HG02943 (cell line): Measurements from ENCODE around the gene HMCES.

ENCODE experiments used
- ATAC-seq: cut with Tn5 transposase; IDR thresholded peaks from one replicate; pipeline ENCODE4 v1.9.1; 2021; ENCODE audit warnings: mild to moderate bottlenecking, low read depth, moderate library complexity; ENCODE audit not compliant: unreplicated experiment

The HMCES gene

DNA sequence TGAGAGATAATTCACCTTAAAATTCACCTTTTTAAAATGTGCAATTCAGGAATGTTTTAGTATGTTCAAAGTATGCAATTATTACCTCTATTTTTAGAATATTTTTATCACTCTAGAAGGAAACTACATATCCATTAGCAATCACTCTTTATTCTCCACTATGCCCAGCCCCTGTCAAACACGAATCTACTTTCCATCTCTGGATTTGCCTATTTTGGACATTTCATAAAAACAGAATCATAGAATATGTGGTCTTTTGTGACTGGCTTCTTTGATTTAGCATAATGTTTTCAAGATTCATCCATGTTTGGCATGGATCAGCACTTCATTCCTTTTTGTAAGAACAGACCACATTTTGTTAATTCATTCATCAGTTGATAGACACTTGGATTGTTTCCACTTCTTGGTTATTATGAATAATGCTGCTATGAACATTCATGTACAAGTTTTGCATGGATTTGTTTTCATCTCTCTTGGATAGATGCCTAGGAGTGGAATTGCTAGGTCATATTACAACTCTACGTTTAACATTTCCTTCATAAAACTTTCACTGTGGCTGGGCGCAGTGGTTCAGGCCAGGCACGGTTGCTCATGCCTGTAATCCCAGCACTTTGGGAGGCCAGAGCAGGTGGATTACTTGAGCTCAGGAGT, 12.7 kb downstream of the HMCES start:
- ATAC-seq = no peak

DNA sequence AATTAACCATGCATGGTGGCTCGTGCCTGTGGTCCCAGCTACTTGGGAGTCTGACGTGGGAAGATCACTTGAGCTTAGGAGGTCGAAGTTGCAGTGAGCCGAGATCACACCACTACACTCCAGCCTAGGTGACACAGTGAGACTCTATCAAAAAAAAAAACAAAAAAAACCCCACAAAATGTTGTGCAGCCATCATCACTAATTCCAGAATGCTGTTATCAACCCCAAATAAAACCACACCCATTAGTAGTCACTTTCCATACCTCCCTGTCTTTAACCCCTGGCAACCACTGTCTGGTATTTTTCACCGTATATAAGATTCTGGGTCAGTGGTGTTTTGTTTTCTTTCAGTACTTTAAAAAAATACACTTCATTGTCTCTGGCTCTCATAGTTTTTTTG, 16.6 kb downstream of the HMCES start:
- no peak for ATAC-seq

DNA sequence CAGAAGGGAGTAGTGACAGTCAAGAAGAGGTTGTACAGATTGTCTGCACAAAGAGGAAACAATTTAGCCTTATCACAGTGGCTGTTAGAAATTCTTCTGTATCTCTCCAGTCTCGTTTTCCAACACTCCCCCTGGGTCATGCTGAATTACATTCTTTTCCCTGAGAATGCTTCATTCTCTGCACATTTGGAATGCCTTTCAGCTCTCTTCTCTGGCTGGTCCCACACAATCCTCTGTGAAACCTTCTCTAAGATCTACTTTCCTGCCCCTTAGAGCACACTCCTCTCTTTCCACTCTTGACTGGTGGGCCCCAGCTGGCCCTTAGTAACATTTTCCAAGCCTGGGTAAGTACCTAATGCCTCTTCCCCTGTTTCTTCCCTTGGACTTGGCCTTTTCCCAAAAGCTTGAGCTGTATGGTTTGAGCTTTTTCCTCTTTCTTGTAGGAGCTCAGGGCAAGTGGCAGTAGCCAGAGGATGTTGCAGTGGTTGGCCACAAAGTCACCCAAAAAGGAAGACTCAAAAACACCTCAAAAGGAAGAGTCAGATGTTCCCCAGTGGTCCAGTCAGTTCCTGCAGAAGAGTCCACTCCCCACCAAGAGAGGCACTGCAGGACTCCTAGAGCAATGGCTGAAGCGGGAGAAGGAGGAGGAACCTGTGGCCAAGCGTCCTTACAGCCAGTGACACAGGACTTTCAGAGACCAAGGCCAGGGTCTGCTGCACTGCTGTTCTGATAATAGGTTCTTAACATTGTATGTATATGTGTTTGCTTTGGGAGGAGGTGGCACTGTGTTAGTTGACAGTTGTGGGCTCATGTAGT, 25.7 kb downstream of the HMCES start:
- no peak for ATAC-seq

DNA sequence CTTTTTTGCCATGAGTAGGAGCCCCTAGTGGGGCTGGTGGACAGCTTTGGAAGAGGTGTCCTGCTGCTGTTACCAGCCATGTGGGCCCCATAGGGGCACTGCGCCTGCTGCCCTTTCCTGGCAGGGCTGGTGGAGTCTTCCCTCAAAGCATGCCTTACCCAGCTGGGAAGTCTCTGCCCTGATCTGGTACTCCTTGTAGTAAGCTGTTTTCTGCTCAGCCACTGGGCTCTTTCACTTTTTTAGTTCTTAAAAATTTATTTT, 26.2 kb downstream of the HMCES start:
- ATAC-seq = no peak

DNA sequence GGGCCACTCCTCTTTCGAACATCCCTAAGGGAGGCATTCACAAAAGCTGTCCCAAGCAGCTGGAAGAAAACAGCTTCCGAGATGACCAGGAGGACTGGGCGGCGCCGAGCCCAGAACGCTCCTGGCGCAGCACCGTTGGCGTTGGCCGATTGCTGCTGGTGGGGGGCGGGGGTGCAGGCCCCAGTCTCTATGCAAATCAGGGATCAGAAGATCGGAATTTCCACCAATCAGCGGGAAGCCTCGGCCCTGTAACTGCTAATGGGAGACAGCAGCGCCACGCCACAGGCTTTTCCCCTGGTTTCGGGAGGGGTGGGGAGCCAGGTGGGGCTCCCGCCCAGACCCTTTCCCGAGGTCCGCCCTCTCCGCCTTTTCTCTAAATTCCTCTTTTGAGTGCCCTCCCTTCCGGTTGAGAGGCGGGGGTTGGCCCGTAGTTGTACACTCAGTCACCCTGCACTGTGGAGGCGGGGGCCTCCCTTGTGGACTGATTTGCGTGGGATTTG, 27.0 kb downstream of the HMCES start:
- no peak for ATAC-seq

DNA sequence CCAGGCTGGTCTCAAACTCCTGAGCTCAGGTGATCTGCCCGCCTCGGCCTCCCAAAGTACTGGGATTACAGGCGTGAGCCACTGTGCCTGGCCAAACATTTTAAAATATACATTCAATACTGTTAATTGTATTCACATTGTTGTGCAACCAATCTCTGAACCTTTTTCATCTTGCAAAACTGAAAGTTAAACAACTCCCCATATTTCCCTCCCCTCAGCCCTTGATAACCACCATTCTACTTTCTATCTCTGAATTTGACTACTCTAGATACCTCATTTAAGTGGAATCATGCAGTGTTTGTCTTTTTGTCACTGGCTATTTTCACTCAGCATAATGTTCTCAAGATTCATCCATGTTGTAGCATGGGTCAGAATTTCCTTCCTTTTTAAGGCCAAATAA, 30.0 kb downstream of the HMCES start:
- no peak for ATAC-seq

DNA sequence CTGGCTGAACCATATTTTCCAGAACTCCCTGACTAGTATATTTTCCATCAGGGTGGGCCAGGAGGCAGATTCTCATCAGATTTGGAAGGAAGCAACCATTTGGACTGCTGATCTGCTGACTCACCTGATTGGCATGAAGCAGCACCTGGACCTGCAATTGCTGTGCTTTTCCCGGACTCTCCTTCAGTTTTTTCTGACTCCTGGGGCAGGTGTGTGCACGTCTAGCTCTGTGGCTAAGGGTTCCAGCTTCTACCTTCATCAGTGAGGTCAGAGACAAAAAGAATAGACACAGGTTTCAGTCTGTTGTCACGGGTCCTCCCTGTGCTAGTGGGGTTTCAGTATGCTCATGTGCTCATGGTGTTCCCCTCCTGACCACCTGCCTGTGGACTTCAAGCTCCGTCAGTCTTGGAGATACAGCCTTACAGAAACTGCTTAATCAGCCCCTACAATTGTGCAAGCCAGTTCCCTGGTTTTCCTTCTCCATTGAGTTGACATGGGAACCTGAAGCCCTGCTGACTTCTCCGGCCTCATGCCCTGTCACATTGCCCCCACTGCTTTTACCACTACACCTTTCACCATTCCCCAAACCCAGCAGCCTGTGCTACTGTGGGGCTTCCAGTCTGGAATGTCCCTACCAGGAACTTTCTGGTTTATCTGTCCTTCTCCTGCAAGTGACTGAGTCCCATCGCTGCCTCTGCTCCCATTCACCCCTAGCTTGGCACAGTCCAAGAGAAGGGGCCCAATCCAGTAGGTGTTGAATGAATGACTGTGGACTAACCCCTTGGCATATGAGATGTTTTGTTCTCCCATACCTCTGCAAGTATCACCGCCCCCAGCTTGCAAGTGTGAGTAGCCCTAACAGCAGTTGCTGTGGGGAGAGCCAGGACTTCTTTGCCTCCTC, 31.7 kb downstream of the HMCES start:
- no peak for ATAC-seq

DNA sequence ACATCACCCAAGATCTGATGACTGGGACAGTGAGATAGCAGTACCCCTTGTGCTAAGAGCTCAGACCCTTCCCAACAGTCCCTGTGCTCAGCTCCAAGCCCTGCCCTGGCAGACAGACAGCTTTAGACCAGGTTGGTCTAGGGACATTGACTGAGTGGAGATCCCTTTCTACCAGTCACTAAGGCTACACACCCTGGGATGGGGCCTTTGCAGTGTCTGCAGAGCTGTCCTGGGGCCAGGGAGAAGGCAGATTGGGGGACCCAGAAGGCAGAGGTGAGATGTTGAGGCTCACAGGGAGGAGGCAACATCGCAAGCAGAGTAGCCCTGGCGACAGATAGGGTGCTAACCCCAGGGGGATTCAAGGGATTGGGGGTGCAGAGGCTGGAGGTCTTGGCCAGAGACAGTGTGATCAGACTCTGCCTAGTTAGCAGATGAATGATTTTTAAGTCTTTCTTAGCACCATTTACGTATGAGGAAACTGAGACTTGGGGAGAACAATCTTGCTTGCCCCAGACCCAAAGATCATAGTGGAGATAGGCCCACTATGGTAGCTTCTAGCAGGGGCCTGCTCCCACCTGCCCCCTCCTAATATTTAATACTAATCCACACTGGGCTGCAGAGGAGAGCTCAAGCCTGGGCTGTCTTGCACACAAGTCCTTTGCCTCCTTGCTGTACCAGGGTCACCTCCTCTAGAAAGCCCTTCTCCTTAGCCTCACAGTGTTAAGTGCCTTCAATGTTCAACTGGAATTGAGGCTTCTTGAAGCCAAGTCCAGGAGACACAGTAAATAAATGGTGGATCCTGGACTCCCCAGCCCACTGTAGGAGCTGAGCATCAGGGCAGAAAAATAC, 32.6 kb downstream of the HMCES start:
- no peak for ATAC-seq

DNA sequence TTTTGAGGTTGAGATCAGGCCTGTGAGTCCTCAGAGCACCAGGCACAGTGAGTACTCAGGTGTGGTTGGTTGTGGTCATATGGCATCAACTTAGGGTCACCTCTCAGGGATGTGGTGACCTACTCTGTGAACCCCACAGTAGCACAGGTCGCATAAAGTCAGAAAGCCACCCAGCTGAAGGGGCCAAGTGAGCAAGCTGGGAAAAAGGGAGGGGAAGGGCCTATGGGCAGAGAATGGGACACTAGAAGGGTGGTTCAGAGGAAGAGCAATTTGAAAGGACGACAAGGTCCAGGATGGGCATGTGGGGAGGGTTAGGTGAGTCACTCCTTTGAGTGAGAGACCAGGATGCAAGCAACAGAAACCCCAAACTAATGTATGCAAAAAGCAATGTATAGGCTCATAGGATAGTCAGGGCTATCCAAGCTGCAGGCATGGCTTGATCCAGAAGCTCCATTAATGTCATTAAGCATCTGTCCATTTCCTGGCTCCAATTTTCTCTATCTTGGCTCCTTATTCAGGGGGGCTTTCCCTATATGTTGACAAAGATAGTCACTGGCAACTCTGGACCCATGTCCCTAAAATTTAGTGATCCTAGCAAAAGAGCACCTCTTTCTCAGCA, 33.5 kb downstream of the HMCES start:
- no peak for ATAC-seq

DNA sequence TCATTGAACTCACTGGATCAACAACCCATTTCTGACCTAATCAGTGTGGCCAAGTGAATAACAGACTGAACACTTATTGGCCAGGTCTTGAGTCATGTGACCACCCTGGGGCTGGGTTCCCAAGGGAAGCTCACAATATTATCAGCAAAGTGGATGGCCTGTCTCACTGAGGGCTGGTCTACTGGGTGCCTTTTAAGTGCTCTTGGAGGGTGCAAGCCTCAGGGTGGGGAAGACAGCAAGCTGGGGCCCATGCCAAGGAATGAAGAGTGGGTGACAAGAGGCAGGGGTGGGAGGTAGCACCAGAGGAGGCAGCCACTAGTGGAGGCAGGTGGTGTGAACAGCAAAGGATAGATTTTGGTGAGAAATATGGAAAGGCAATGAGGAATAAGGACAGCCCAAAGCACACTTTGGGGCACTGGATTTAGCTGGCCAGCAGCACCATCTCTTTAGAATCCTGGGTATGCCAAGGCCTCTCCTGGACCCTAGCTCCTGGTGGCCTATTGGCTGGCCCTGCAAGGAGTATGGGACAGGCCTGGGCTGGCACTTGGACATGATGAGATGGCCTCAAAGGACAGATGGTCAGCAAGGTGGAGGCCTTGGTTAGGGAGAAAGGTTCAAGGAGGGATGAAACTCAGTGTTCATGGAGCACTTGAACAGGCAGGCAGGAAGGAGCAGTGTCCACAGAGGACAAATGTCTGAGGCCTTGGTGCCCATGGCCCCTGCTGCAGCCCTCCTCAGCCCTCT, 34.2 kb downstream of the HMCES start:
- no peak for ATAC-seq

DNA sequence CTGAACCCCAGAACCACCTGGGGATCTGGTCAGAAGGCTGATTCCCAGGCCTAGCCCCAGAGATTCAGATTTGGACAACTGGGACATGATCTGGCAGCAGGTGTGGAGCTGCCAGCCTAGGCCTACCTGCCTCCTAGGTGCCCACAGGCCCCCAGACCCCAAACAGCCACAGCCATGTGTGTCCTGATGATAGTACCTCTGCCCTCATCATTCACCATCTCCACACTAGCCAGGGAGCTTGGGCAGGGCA, 34.7 kb downstream of the HMCES start:
- no peak for ATAC-seq

DNA sequence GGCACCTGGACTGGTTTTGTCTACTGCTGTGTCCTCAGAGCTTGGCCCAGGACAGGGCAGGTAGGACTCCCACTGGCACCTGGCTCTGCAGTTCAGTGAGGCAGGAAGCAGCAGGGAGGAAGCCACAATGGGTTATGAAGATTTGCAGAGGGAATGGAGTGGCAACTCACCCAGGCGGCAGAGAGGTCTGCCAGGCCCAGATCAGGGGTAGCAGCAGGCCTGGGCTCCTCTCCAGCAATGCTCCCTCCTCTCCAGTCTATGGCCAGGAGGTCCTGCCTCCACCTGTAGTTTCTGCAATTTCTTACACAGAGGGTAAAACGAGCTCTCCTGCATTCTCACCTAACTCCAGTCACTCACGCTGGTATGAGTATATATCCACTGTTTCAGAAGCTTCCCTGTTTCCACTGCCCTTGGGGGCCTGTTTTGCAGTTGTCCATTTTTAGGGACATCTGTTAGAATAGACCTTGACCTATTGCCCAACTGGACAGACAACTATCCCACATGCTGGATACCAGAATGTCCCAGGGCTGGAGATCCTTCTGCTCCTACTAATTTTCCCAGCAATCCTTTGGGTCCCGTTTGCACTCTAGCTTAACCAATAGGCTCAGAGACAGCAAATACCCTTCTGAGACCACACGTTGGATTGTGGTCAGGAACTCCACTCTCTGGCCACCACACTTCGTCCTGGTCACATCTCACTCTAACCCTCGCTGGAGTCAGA, 35.2 kb downstream of the HMCES start:
- no peak for ATAC-seq

DNA sequence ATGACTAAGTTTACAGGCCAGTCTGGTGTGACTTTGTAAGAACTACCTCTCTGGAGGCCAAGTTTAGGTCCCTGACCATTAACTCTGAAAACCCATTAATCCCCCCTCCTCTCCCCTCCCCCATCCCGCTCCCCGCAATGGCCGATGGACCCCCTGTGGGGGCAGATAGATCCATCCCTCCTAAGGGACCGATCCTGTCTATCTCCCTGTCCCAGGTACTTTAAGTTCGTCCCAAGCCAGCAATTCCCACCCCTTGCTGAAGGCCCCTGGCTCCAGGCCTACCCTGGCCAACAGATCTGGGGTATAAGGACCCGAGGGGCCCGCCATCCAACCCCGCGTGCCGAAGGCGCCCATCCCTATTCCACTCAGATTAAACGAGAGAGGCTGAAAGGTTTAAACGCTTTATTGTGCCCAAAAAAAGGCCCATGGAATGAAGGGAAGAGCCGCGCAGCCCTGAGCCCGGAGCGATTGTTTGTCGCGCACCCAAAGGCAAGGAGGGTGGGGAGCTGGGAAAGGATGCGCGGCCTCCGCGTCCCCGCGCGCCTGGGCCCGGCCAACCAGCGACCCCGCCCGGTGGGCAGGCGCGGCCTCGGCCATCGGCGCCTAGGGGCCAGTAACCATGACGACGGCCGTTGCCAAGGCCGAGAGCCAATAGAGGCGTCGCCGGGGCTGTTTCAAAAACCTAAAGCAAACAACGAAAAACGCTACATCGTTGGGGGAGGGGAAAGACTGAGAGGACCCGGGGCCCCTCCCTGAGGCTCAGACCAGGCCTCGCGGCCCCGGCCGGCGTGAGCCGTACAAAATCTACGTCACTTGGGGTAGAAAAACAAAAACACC, 35.9 kb downstream of the HMCES start:
- ATAC-seq = no peak

DNA sequence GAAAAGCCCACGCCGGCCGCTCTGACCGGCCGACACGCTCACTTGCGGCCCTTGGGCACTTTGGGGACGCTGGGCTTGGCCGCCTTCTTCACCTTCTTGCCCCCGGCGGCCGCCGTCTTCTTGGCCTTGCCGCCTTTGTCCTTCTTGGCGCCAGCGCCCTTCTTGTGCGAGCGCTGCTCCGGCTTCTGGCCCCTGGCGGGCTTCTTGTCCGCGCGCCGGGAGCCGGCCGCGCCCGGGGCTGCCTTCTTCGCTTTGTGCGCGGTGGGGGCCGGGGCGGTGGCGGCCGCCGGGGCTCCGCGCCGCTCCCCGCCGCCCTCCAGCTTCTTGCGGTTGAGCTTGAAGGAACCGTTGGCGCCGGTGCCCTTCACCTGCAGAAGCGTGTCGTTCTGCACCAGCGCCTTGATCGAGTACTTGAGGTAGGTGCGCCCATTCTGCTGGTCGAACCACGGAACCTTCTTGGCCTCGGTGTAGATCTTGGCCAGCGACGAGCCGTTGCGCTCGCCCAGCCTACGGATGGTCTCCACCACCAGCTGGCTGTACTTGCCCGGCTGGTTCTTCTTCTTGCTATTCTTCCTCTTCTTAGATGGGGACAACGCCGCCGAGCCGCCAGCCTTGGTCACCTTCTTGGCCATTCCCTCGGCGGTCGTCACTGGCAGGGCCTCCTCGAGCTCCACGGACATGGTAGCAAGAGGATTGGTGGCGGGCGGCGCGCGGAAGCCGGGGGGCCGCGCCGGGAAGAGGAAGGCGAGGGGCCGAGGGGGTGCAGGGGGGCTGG, 36.7 kb downstream of the HMCES start:
- no peak for ATAC-seq

DNA sequence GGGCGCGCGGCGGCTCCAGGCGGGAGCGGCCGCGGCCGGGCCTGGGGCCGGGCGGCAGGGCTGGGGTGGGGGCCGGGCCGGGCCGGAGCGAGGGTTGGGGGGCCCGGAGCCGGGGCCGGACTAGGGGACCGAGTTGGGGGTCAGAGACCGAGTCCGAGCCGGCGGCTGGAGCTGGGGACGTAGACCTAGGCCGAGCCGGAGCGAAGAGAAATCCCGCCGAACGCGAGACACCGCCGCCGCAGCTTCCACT, 37.3 kb downstream of the HMCES start:
- no peak for ATAC-seq

DNA sequence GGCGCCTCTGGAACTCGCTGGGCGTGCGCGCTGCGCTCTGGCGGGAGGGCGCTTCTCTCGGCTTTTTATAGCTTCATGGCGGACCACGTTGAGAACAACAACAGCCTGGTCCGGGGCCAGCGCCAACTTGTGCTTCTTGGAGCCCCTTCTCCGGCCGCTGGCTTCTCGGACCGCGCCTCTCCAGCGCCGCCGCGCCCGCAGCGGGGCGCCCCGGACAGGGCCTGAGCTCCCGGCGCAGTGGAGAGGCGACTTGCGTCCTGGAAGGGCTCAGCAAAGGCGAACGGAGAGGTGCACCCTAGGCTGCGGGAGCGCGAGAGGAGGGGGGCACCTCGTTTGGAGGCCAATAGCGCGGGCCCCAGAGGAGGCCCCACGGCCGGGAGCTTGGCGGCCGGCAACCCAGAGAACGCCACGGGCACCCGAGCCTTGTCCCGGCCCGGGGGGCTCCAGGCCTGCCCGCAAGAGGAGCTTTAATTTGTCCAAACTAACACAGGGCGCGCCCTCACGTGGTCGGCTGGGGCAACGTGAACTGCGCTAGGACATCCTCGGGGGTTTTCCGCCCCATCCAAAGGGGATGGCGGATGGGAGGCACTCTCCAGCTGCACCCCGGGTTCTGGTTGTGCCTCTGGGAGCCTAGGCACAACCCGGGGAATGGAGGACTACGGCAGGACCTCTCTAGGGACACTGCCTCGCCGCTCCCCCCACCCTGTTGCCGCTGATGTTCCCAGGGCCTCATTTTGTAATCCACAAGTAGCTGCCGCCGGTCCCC, 37.8 kb downstream of the HMCES start:
- no peak for ATAC-seq
